CD4-positive, alpha-beta T cell treated with Interleukin-21 for 1 hour (primary cell): ENCODE data around the gene ETV5.

ENCODE experiments used
- DNase-seq: peaks from one replicate; pipeline ENCODE4 v3.0.0-alpha.2; 2020

Gene ETV5

GRCh38 chr3:186014866-186015265, 94.0 kb downstream of the ETV5 start:
- no peak for DNase-seq

GRCh38 chr3:186013312-186013711, 95.6 kb downstream of the ETV5 start:
- DNase-seq: no peak

GRCh38 chr3:186012137-186012536, 96.8 kb downstream of the ETV5 start:
- DNase-seq: no peak

- no peak for DNase-seq
These were observed 104.2 kb downstream of the ETV5 start for GRCh38 chr3:186004671-186005070.

GRCh38 chr3:186004209-186004608, 104.7 kb downstream of the ETV5 start:
- DNase-seq: no peak

GRCh38 chr3:186003610-186004009, 105.3 kb downstream of the ETV5 start:
- DNase-seq: no peak

- no peak for DNase-seq
These were observed 105.9 kb downstream of the ETV5 start for GRCh38 chr3:186002884-186003472.

- no peak for DNase-seq
These were observed 107.0 kb downstream of the ETV5 start for GRCh38 chr3:186001842-186002241.

- DNase-seq: no peak
These were observed 109.7 kb downstream of the ETV5 start for GRCh38 chr3:185999221-185999620.

- no peak for DNase-seq
These were observed 110.8 kb downstream of the ETV5 start for GRCh38 chr3:185998136-185998535.

- no peak for DNase-seq
These were observed 111.8 kb downstream of the ETV5 start for GRCh38 chr3:185997130-185997529.
